ENCODE results near the gene ARMH1. TPM values are rescaled to one million over a fixed set of nuclear protein-coding genes. Genes with fewer than 3 reads are reported as not detected.

The ARMH1 gene
- total and polyA plus RNA-seq, 2 donors (not counting 1 experiment from before 2014, with no cell fraction given), result 10.2 to 225 TPM

- Histone ChIP-seq H2AFZ (ENCODE audit: insufficient read depth, low read depth, low read length, poor library complexity, severe bottlenecking) (peak within 1 kb of the TSS; percentile 56), H3K4me1 (ENCODE audit: control insufficient read depth in 2 of 2, insufficient read depth in 2 of 2, low read length in 2 of 2) (peaks cover 12 to 24% of the 10 kb centered on the region in 2 donors), H3K27ac (ENCODE audit: low read length in 2 of 2) (peak within 1 kb of the TSS; percentile 93 to 96), H3K27me3 (replicated peaks in 1 of 4; ENCODE audit: control extremely low read depth in 1 of 4, control insufficient read depth in 3 of 4, insufficient read depth in 4 of 4, low read length in 3 of 4) (no peaks in the 10 kb centered on the region), H3K4me3 (ENCODE audit: control extremely low read depth in 1 of 5, extremely low read depth in 1 of 5, insufficient read depth in 1 of 5, low read depth in 2 of 5, low read length in 4 of 5) (peak within 1 kb of the TSS; percentile 17 to 68 (median 50)), H3K9ac (ENCODE audit: low read length) (peak within 1 kb of the TSS; percentile 79), H4K20me1 (ENCODE audit: control insufficient read depth, insufficient read depth, low read length, poor library complexity, severe bottlenecking) (no peaks in the 10 kb centered on the region), H3K36me3 (replicated peaks in 1 of 2; ENCODE audit: control extremely low read depth in 1 of 2, control insufficient read depth in 1 of 2, extremely low read depth in 1 of 2, insufficient read depth in 2 of 2, low read length in 1 of 2) (no peaks in the 10 kb centered on the region), H3K4me2 (replicated peaks; ENCODE audit: low read depth, low read length, poor library complexity, severe bottlenecking) (peak within 1 kb of the TSS; percentile 67), H3K79me2 (ENCODE audit: control insufficient read depth, insufficient read depth, low read length) (no peaks in the 10 kb centered on the region), H3K9me3 (ENCODE audit: control extremely low read depth in 1 of 3, control insufficient read depth in 2 of 3, insufficient read depth in 1 of 3, low read length in 2 of 3) (no peaks in the 10 kb centered on the region)
- TF ChIP-seq EZH2 (IDR thresholded peaks at IDR 0.05; ENCODE audit: borderline replicate concordance, insufficient read depth, low read depth, low read length, poor library complexity, severe bottlenecking), result no peak
- TF ChIP-seq CTCF (IDR thresholded peaks at IDR 0.05), result peak; percentile 87
- intact Hi-C loops (cut with micrococcal nuclease), result loop anchor here (1.0 to 10.0 kb wide), 10 partner anchors 8 to 954 kb away; partner anchors contain the start of genes GPBP1L1, KIF2C, PLK3 and RPS8
- peak; percentile 97 for DNase-seq
- peak; percentile 74 for ATAC-seq (ENCODE audit: low read depth)
- Mint-ChIP-seq H3K4me3 (peak within 1 kb of the TSS; percentile 92), H3K9me3 (ENCODE audit: insufficient read depth) (no peaks in the 10 kb centered on the region), H3K27me3 (no peaks in the 10 kb centered on the region), H3K4me1 (peaks cover 24% of the 10 kb centered on the region), H3K27ac (peak within 1 kb of the TSS; percentile 100)
- WGBS (ENCODE audit: insufficient coverage), result 0% methylated on average over 4 of the region's 19 CpGs
- ChIA-PET POLR2A (interaction anchor here (0.6 to 3.5 kb wide), 16 partner anchors 9 to 699 kb away, joined by 3 to 50 read pairs (median 6); partner anchors contain the start of genes HECTD3, MUTYH, PLK3 and RPS8), CTCF (interaction anchor here (0.6 to 10.4 kb wide), 29 partner anchors 9 to 629 kb away, joined by 3 to 196 read pairs (median 6); partner anchors contain the start of genes ARMH1, BEST4, HECTD3 and MUTYH)
Observed at GRCh38 chr1:44730741-44731512, 56.4 kb downstream of the ARMH1 start, which contains the start of gene RNU5D-1. Gene RNU5D-1, minus strand, starts transcription at chr1:44731170.

Data from B cell (primary cell).